ENCODE data around the gene ANKRD24. TPM values are rescaled to one million over a fixed set of nuclear protein-coding genes. Genes with fewer than 3 reads are reported as not detected.
"Not testable (repeated sequence)": the region's sequence is repeated elsewhere in the genome, so short reads cannot be mapped to it uniquely, and the experiment has no call there.

The ANKRD24 gene
- total RNA-seq, 1 experiment from 2014 or later = 0.26 TPM

DNA sequence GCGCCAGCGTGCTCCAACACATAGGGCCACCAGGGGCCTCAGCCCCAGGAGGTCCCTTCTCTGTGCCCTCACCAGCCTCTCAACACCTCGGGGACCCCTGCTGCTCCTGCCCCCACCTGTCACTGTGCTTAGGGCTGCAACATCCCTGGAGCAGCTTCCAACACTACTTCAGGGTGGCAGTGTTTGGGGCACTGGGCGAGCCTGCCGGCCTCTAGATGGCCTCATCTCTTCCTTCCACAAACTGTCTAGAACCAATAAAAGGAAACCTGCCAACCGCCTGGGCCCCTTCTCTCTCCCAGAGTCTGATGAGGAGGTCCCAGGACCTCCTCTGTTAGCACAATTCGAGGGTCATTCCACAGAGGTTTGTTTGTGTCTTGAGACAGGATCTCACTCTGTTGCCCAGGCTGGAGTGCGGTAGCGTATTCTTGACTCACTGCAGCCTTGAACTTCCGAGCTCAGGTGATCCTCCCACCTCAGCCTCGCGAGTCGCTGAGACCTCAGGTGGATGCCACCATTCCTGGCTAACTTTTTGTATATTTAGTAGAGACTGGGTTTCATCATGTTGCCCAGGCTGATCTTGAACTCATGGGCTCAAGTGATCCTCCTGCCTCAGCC lies 86.4 kb downstream of the ANKRD24 start:
- Histone ChIP-seq H3K4me3 (ENCODE audit: low read depth in 2 of 2, low read length in 2 of 2) (no peak overlapping the region), H3K9me3 (ENCODE audit: control insufficient read depth, insufficient read depth, low read depth, low read length) (no peaks in the 10 kb centered on the region), H3K27ac (ENCODE audit: low read length) (no peak overlapping the region), H3K4me1 (ENCODE audit: control insufficient read depth, insufficient read depth, low read length) (no peaks in the 10 kb centered on the region), H3K36me3 (ENCODE audit: control insufficient read depth, insufficient read depth, low read length) (no peaks in the 10 kb centered on the region), H3K27me3 (ENCODE audit: control insufficient read depth, insufficient read depth, low read length) (no peaks in the 10 kb centered on the region)
- DNase-seq (ENCODE audit: low read depth, low spot score) (no peak), ATAC-seq (no peak)
- in situ Hi-C loops (cut with HindIII; ENCODE audit: low pct_unique_long_range_greater_than_20kb, low sequenced_read_pairs) = no loop called here
- TF ChIP-seq, protein P1, sequence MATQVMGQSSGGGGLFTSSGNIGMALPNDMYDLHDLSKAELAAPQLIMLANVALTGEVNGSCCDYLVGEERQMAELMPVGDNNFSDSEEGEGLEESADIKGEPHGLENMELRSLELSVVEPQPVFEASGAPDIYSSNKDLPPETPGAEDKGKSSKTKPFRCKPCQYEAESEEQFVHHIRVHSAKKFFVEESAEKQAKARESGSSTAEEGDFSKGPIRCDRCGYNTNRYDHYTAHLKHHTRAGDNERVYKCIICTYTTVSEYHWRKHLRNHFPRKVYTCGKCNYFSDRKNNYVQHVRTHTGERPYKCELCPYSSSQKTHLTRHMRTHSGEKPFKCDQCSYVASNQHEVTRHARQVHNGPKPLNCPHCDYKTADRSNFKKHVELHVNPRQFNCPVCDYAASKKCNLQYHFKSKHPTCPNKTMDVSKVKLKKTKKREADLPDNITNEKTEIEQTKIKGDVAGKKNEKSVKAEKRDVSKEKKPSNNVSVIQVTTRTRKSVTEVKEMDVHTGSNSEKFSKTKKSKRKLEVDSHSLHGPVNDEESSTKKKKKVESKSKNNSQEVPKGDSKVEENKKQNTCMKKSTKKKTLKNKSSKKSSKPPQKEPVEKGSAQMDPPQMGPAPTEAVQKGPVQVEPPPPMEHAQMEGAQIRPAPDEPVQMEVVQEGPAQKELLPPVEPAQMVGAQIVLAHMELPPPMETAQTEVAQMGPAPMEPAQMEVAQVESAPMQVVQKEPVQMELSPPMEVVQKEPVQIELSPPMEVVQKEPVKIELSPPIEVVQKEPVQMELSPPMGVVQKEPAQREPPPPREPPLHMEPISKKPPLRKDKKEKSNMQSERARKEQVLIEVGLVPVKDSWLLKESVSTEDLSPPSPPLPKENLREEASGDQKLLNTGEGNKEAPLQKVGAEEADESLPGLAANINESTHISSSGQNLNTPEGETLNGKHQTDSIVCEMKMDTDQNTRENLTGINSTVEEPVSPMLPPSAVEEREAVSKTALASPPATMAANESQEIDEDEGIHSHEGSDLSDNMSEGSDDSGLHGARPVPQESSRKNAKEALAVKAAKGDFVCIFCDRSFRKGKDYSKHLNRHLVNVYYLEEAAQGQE (IDR thresholded peaks at IDR 0.05; ENCODE audit: insufficient read depth in 1 of 2, low read depth in 2 of 2, low read length in 1 of 2) = no peak
- TF ChIP-seq TCF7L2 (IDR thresholded peaks at IDR 0.05; ENCODE audit: low read depth, low read length) (no peak), SIN3A (IDR thresholded peaks at IDR 0.05; ENCODE audit: borderline replicate concordance, insufficient read depth, low read depth, low read length) (no peak), POLR2AphosphoS5 (IDR thresholded peaks at IDR 0.05; ENCODE audit: low read depth, low read length) (no peak)
- TF ChIP-seq, protein P2, sequence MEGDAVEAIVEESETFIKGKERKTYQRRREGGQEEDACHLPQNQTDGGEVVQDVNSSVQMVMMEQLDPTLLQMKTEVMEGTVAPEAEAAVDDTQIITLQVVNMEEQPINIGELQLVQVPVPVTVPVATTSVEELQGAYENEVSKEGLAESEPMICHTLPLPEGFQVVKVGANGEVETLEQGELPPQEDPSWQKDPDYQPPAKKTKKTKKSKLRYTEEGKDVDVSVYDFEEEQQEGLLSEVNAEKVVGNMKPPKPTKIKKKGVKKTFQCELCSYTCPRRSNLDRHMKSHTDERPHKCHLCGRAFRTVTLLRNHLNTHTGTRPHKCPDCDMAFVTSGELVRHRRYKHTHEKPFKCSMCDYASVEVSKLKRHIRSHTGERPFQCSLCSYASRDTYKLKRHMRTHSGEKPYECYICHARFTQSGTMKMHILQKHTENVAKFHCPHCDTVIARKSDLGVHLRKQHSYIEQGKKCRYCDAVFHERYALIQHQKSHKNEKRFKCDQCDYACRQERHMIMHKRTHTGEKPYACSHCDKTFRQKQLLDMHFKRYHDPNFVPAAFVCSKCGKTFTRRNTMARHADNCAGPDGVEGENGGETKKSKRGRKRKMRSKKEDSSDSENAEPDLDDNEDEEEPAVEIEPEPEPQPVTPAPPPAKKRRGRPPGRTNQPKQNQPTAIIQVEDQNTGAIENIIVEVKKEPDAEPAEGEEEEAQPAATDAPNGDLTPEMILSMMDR (IDR thresholded peaks at IDR 0.05) = no peak
- no TSS peak for BruUV-seq (replicated peaks)
- ChIA-PET CTCF (interaction anchor here (0.5 kb wide), 1 partner anchor 132 kb away, joined by 3 read pairs; no protein-coding TSS in a partner anchor), POLR2A (no interaction called here)
- intact Hi-C loops (cut with micrococcal nuclease; ENCODE audit: unreplicated experiment) = no loop called here

DNA sequence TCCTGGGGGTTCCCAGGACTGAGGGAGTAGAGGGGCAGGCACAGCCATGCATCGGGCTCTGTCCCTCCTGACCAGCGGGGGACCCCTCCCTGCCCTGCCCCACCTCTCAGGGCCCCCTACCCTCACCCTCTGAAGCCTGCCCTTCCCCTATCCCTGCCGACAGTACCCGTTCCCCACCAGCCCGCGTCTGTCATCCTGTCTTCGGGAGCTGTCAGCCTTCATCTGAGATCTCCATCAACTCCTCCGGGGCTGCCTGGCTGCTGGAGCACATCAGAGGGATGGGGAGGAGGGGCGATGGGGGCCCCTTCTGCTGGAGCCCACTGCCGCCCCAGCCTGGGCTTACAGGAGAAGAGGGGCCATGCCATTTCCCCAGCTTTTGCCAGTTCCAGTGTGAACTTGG lies 90.4 kb downstream of the ANKRD24 start:
- ATAC-seq (no peak), DNase-seq (ENCODE audit: low read depth, low spot score) (no peak)
- in situ Hi-C loops (cut with HindIII; ENCODE audit: low pct_unique_long_range_greater_than_20kb, low sequenced_read_pairs) (no loop called here), intact Hi-C loops (cut with micrococcal nuclease; ENCODE audit: unreplicated experiment) (no loop called here)
- TF ChIP-seq, protein P1 (IDR thresholded peaks at IDR 0.05; ENCODE audit: insufficient read depth in 1 of 2, low read depth in 2 of 2, low read length in 1 of 2) = no peak
- no peak for TF ChIP-seq TCF7L2 (IDR thresholded peaks at IDR 0.05; ENCODE audit: low read depth, low read length)
- no peak for TF ChIP-seq POLR2AphosphoS5 (IDR thresholded peaks at IDR 0.05; ENCODE audit: low read depth, low read length)
- TF ChIP-seq, protein P2 (IDR thresholded peaks at IDR 0.05) = no peak
- no peak for TF ChIP-seq SIN3A (IDR thresholded peaks at IDR 0.05; ENCODE audit: borderline replicate concordance, insufficient read depth, low read depth, low read length)
- Histone ChIP-seq H3K27me3 (ENCODE audit: control insufficient read depth, insufficient read depth, low read length) (no peaks in the 10 kb centered on the region), H3K36me3 (ENCODE audit: control insufficient read depth, insufficient read depth, low read length) (no peaks in the 10 kb centered on the region), H3K4me3 (ENCODE audit: low read depth in 2 of 2, low read length in 2 of 2) (no peak overlapping the region), H3K4me1 (ENCODE audit: control insufficient read depth, insufficient read depth, low read length) (no peaks in the 10 kb centered on the region), H3K27ac (ENCODE audit: low read length) (no peak overlapping the region), H3K9me3 (ENCODE audit: control insufficient read depth, insufficient read depth, low read depth, low read length) (no peaks in the 10 kb centered on the region)
- CTCF ChIA-PET = no interaction called here
- no TSS peak for BruUV-seq (replicated peaks)
- POLR2A ChIA-PET = no interaction called here

DNA sequence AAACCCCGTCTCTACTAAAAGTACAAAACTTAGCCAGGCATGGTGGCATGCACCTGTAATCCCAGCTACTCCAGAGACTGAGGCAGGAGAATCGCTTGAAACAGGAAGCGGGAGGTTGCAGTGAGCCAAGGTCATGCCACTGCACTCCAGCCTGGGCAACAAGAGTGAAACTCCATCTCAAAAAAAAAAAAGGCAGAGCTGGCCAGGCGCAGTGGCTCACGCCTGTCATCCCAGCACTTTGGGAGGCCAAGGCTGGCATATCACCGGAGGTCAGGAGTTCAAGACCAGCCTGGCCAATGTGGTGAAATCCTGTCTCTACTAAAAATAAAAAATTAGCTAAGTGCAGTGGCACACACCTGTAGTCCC lies 91.8 kb downstream of the ANKRD24 start:
- H3K4me1 ChIP-seq (ENCODE audit: control insufficient read depth, insufficient read depth, low read length); CTCF ChIA-PET; H3K4me3 ChIP-seq (ENCODE audit: low read depth in 2 of 2, low read length in 2 of 2); H3K9me3 ChIP-seq (ENCODE audit: control insufficient read depth, insufficient read depth, low read depth, low read length); ATAC-seq; H3K27ac ChIP-seq (ENCODE audit: low read length); in situ Hi-C loops (cut with HindIII; ENCODE audit: low pct_unique_long_range_greater_than_20kb, low sequenced_read_pairs); H3K27me3 ChIP-seq (ENCODE audit: control insufficient read depth, insufficient read depth, low read length); intact Hi-C loops (cut with micrococcal nuclease; ENCODE audit: unreplicated experiment); BruUV-seq (replicated peaks); DNase-seq (ENCODE audit: low read depth, low spot score); H3K36me3 ChIP-seq (ENCODE audit: control insufficient read depth, insufficient read depth, low read length): not testable (repeated sequence)
- POLR2A ChIA-PET = interaction anchor here (0.7 kb wide), 1 partner anchor 30 kb away, joined by 3 read pairs; no protein-coding TSS in a partner anchor
